Smooth muscle cell (in vitro differentiated cells): Measurements from ENCODE around the gene DENND6B. TPM values are rescaled to one million over a fixed set of nuclear protein-coding genes. Genes with fewer than 3 reads are reported as not detected.

Experiments
- DNase-seq: peaks from one replicate; lab custom pipeline; 2025; ENCODE audit not compliant: unreplicated experiment; lab: John Stamatoyannopoulos, UW
- H2AFZ ChIP-seq: fragments of 200-600 bp; sonication (generic); 2 replicates; pipeline ENCODE4 v1.6.0; 2016; ENCODE audit warnings: antibody characterized with exemption, low read depth, mild to moderate bottlenecking
- H3F3A ChIP-seq: fragments of 200-600 bp; sonication (generic); 2 replicates; pipeline ENCODE4 v1.6.0; 2017; ENCODE audit warnings: antibody characterized with exemption, low read depth
- H3K27ac ChIP-seq: fragments of 200-600 bp; sonication (generic); 2 replicates; pipeline ENCODE4 v1.5.1; 2016; ENCODE audit warnings: low read depth, mild to moderate bottlenecking
- H3K27me3 ChIP-seq: fragments of 200-600 bp; sonication (generic); 2 replicates; pipeline ENCODE4 v1.6.1; 2016; ENCODE audit warnings: low read depth, mild to moderate bottlenecking
- H3K36me3 ChIP-seq: fragments of 200-600 bp; sonication (generic); 2 replicates; pipeline ENCODE4 v1.5.1; 2016; ENCODE audit warnings: low read depth
- H3K4me1 ChIP-seq: fragments of 200-600 bp; sonication (generic); 2 replicates; pipeline ENCODE4 v1.5.1; 2016; ENCODE audit warnings: low read depth
- H3K4me2 ChIP-seq: fragments of 200-600 bp; sonication (generic); 2 replicates; pipeline ENCODE4 v1.6.0; 2016; ENCODE audit warnings: mild to moderate bottlenecking
- H3K4me3 ChIP-seq: fragments of 200-600 bp; sonication (generic); 2 replicates; pipeline ENCODE4 v1.5.1; 2016; ENCODE audit warnings: mild to moderate bottlenecking
- H3K79me2 ChIP-seq: fragments of 200-600 bp; sonication (generic); 2 replicates; pipeline ENCODE4 v1.6.0; 2016; ENCODE audit warnings: low read depth, mild to moderate bottlenecking
- H3K9ac ChIP-seq: fragments of 200-600 bp; sonication (generic); 2 replicates; pipeline ENCODE4 v1.6.0; 2016; ENCODE audit warnings: low read depth
- H3K9me3 ChIP-seq: fragments of 200-600 bp; sonication (generic); replicated peaks from 2 replicates; pipeline ENCODE4 v1.5.1; 2016; ENCODE audit warnings: low read depth
- H4K20me1 ChIP-seq: fragments of 200-600 bp; sonication (generic); 2 replicates; pipeline ENCODE4 v1.6.0; 2016; ENCODE audit warnings: low read depth
- CTCF ChIP-seq: fragments of 200-600 bp; sonication (generic); IDR thresholded peaks from 2 replicates; pipeline ENCODE4 v1.5.1; 2017; ENCODE audit warnings: borderline replicate concordance, mild to moderate bottlenecking, antibody characterized with exemption; ENCODE audit not compliant: insufficient read depth, poor library complexity, severe bottlenecking
- WGBS: methylation state at CpG from one replicate; pipeline ENCODE4 v1.1.7; 2016; ENCODE audit warnings: low lambda C conversion rate; 5-methylcytosine and 5-hydroxymethylcytosine counted together
- polyA plus RNA-seq: library from polyadenylated mRNA; unstranded; fragments of >200 nt; fragmentation: Nextera tagmentation; extraction: Ambion mirVana; gene quantifications from 2 replicates; pipeline ENCODE4 v1.2.1, GENCODE V29; 2016
- total RNA-seq: library from RNA; depleted of rRNA; stranded (reverse); fragments of >200 nt; gene quantifications from 2 replicates; pipeline ENCODE4 v1.2.3, GENCODE V29; 2014

DENND6B gene
- total and polyA plus RNA-seq, 2 experiments from 2014 or later, result 3.1 to 7.8 TPM

DNA sequence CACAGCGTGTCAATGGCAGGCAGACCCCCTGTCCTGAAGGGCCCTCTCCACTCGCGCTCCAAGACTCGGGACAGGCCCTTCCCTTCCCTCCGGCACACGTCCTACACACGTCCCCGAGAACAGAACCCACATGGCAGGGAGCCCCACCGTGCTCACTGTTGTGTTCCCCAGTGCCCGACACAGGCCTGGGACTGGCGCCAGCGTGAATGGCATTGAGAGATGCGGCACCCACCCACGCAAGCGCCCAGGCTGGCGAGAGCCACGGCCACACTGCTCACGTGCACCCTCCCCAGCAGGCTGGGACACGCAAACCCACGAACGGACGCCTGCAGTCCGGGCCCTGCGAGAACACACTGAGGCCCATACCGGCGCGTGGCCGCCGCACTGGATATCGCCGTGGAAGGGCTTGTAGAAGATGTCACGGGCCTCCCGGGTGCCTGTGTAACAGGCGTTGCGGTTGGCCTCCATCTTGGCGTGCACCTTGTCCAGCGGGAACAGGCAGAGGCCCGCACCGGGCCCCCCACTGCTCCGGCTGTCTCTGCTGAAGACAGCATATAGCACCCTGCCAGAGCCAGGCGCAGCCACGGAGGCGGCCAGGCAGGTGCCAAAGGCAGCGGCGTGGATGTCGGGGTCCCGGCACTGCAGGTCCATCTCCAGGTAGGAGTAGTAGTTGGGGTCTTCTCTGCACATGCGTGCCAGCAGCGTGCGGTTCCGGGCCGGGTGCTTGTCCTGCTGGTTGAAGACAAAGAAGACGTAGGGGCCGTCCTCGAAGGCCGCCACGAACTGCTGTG, 37.5 kb downstream of the DENND6B start:
- H3K9me3 ChIP-seq, result no peaks in the 10 kb centered on the region
- no peak overlapping the region for H3K4me2 ChIP-seq
- H3K36me3 ChIP-seq, result no peaks in the 10 kb centered on the region
- no peaks in the 10 kb centered on the region for H3F3A ChIP-seq
- no peak for DNase-seq
- H3K4me1 ChIP-seq, result peaks cover 20% of the 10 kb centered on the region
- peaks cover 96% of the 10 kb centered on the region for H4K20me1 ChIP-seq
- no peak overlapping the region for H3K4me3 ChIP-seq
- H3K9ac ChIP-seq, result no peak overlapping the region
- TF ChIP-seq CTCF, result no peak
- H3K27me3 ChIP-seq, result no peaks in the 10 kb centered on the region
- H2AFZ ChIP-seq, result no peak overlapping the region
- H3K27ac ChIP-seq, result no peak overlapping the region
- WGBS, result 98% methylated on average over 57 of the region's 57 CpGs
- peaks cover 85% of the 10 kb centered on the region for H3K79me2 ChIP-seq

DNA sequence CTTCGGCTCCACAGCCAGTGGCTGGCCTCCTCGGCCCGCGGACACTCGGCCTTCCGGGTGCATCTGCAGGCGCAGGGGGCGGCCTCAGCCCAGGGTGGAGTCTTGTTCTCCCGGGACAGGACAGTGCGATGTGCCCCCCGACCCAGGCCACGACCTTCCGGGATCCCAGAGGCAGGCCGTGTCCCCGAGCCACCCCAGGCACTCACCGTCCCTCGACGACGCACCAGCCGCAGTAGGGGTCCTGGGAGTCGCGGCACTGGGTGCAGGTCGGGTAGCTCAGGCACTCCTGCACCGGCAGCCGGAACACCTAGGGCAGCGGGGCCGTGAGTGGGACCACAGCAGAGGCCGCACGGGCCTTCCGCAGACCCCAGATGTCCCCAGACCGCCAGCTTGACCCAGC, 39.1 kb downstream of the DENND6B start:
- H3K4me1 ChIP-seq, result peaks cover 4% of the 10 kb centered on the region
- WGBS, result 96% methylated on average over 27 of the region's 31 CpGs
- no peak overlapping the region for H3K4me3 ChIP-seq
- H3K79me2 ChIP-seq, result peaks cover 70% of the 10 kb centered on the region
- H3K4me2 ChIP-seq, result no peak overlapping the region
- H3K27ac ChIP-seq, result no peak overlapping the region
- DNase-seq, result no peak
- no peak overlapping the region for H3K9ac ChIP-seq
- no peak for TF ChIP-seq CTCF
- H3K9me3 ChIP-seq, result no peaks in the 10 kb centered on the region
- no peaks in the 10 kb centered on the region for H3K36me3 ChIP-seq
- H2AFZ ChIP-seq, result no peak overlapping the region
- peaks cover 94% of the 10 kb centered on the region for H4K20me1 ChIP-seq
- H3F3A ChIP-seq, result no peaks in the 10 kb centered on the region
- H3K27me3 ChIP-seq, result no peaks in the 10 kb centered on the region

DNA sequence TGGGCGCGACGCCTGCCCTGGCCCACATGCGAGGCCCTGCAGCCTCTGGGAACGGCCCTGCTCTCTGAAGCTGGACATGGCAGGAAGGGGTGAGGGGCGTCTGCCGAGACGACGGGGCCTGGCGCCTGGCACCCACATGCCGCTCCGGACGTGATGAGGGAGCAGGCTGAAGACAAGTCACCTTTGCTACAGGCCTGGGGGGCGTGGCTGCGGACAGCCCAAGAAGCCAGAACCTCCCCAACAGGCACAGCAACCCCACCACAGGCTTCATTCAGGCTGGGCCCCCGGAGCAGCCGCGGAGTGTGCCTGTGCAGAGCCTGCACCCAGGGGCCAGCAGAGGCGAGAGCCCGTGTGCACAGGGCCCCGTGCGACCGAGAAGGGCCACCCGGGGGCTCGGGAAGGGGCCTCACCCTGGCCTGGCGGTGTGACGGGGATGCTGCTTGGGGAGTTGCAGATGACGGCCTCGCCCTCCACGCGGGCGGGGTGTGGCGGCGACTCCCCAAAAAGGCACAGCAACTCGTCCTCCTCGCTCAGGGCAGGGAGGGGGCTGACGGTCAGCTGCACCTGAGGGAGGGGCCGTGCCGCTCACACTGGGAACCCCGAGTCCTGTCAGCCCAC, 40.0 kb downstream of the DENND6B start:
- Histone ChIP-seq H3K4me1 (no peaks in the 10 kb centered on the region), H3K27ac (no peak overlapping the region), H3K9me3 (no peaks in the 10 kb centered on the region), H3K36me3 (no peaks in the 10 kb centered on the region), H3K79me2 (peaks cover 61% of the 10 kb centered on the region), H3K27me3 (no peaks in the 10 kb centered on the region), H3K9ac (no peak overlapping the region), H3F3A (no peaks in the 10 kb centered on the region), H2AFZ (no peak overlapping the region), H3K4me2 (no peak overlapping the region), H4K20me1 (peaks cover 94% of the 10 kb centered on the region), H3K4me3 (no peak overlapping the region)
- no peak for DNase-seq
- TF ChIP-seq CTCF, result no peak
- WGBS, result 96% methylated on average over 36 of the region's 40 CpGs

DNA sequence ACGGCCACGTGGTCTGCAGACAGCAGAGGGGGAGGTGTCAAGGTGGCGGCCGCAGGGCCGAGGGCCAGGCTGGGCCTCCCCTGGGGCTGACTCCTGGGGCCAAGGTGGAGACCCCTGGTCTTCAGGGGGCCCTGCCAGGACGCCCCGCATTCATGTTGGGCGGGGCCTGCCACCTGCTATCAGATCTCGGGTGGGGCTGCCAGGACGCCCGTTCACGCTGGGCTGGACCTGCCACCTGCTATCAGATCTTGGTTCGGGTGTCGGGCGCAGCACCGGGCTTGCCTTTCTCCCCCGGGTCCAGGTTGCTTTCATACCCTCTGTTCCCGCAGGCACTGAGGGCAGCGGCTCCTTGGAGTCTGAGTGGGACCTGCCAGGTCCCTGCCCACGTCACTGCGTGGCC, 40.5 kb downstream of the DENND6B start:
- Histone ChIP-seq H3K79me2 (peaks cover 57% of the 10 kb centered on the region), H3K4me3 (no peak overlapping the region), H3F3A (no peaks in the 10 kb centered on the region), H3K4me1 (no peaks in the 10 kb centered on the region), H3K4me2 (no peak overlapping the region), H4K20me1 (peaks cover 94% of the 10 kb centered on the region), H3K9me3 (no peaks in the 10 kb centered on the region), H2AFZ (no peak overlapping the region), H3K27me3 (no peaks in the 10 kb centered on the region), H3K27ac (no peak overlapping the region), H3K9ac (no peak overlapping the region), H3K36me3 (no peaks in the 10 kb centered on the region)
- no peak for TF ChIP-seq CTCF
- no peak for DNase-seq
- 96% methylated on average over 21 of the region's 21 CpGs for whole genome bisulfite sequencing
